K562 (cell line): ENCODE measurements around the gene SLC9A3. TPM values are rescaled to one million over a fixed set of nuclear protein-coding genes. Genes with fewer than 3 reads are reported as not detected.

ENCODE experiments used
- CBX3 ChIP-seq, 2 experiments: IDR thresholded peaks; 1 replicate in 1 of 2; 2 replicates in 1 of 2; pipeline ENCODE4 v1.6.1; 2012; ENCODE audit warnings: inconsistent platforms in 2 of 2, low read length in 2 of 2, borderline replicate concordance in 1 of 2, control low read depth in 1 of 2
- DMBX1 ChIP-seq: fragments of 250-450 bp; sonication (Bioruptor Pico); IDR thresholded peaks from 2 replicates; pipeline ENCODE4 v1.8.0; 2022; ENCODE audit warnings: inconsistent platforms, mild to moderate bottlenecking, moderate library complexity, borderline replicate concordance
- FOSL1 ChIP-seq: fragments of 200-800 bp; sonication (Bioruptor generic); conservative IDR thresholded peaks from 2 replicates; pipeline ENCODE4 v1.6.1; 2016; ENCODE audit warnings: missing genetic modification characterization, missing compliant biosample characterization
- FOXJ2 ChIP-seq: fragments of 200-800 bp; sonication (Bioruptor generic); IDR thresholded peaks from 2 replicates; pipeline ENCODE4 v1.6.1; 2016; ENCODE audit warnings: missing genetic modification characterization, missing compliant biosample characterization
- MCM3 ChIP-seq: fragments of 450-650 bp; IDR thresholded peaks from 2 replicates; pipeline ENCODE4 v1.6.1; 2016
- MEF2D ChIP-seq: conservative IDR thresholded peaks from 2 replicates; pipeline ENCODE4 v1.6.1; 2016; ENCODE audit warnings: low read depth, missing genetic modification characterization, missing compliant biosample characterization
- NFXL1 ChIP-seq: fragments of 450-650 bp; formaldehyde crosslinking; IDR thresholded peaks from 2 replicates; pipeline ENCODE4 v1.4.0; 2021; ENCODE audit warnings: mild to moderate bottlenecking
- NR2C1 ChIP-seq, 2 experiments: fragments of 450-650 bp; IDR thresholded peaks; 2 replicates each; pipeline ENCODE4 v1.6.1; 2017; ENCODE audit warnings: mild to moderate bottlenecking in 2 of 2, antibody characterized with exemption in 1 of 2, inconsistent platforms in 1 of 2, missing compliant biosample characterization in 1 of 2, missing genetic modification characterization in 1 of 2
- RNF2 ChIP-seq: sonication (generic); IDR thresholded peaks from 2 replicates; pipeline ENCODE4 v1.6.1; 2016
- TRIM28 ChIP-seq: fragments of 450-650 bp; IDR thresholded peaks from 2 replicates; pipeline ENCODE4 v1.6.1; 2017
- UBTF ChIP-seq, 2 experiments: IDR thresholded peaks; 2 replicates each; pipeline ENCODE4 v1.6.1; 2012; ENCODE audit warnings: improper control_type of control experiment in 2 of 2, low read depth in 2 of 2, low read length in 2 of 2, borderline replicate concordance in 1 of 2
- ZC3H4 ChIP-seq: sonication (generic); formaldehyde crosslinking; IDR thresholded peaks from 2 replicates; pipeline ENCODE4 v1.9.0; 2021; ENCODE audit warnings: missing genetic modification reagents, borderline replicate concordance
- ZNF253 ChIP-seq: fragments of 250-450 bp; sonication (Bioruptor Pico); conservative IDR thresholded peaks from 2 replicates; pipeline ENCODE4 v1.6.1; 2021; ENCODE audit warnings: mild to moderate bottlenecking
- ZNF324 ChIP-seq: fragments of 250-450 bp; sonication (Bioruptor Pico); IDR thresholded peaks from 2 replicates; pipeline ENCODE4 v1.4.0; 2020; ENCODE audit warnings: mild to moderate bottlenecking
- ZNF77 ChIP-seq: fragments of 250-450 bp; sonication (Bioruptor Pico); IDR thresholded peaks from 2 replicates; pipeline ENCODE4 v1.5.0; 2020
- polyA plus RNA-seq, 8 experiments: library from polyadenylated mRNA; depleted of rRNA in 4 of 8; stranded (reverse) in 5 of 8; unstranded in 3 of 8; fragments of >200 nt; fragmentation: Nextera tagmentation in 2 of 8; fragmentation: Illumina TruSeq in 1 of 8; extraction: Ambion mirVana in 2 of 8; extraction: Trizol in 1 of 8; gene quantifications; 2 replicates each; pipeline versions ENCODE4 v1.2.1 to v1.2.3, GENCODE V29; 2011 to 2014; ENCODE audit warnings: inconsistent platforms in 1 of 8, missing spikeins in 1 of 8
- total RNA-seq, 7 experiments: library from RNA; depleted of rRNA in 6 of 7; stranded (reverse); fragments of >200 nt in 6 of 7; fragmentation: Illumina TruSeq in 2 of 7; extraction: Trizol in 2 of 7; gene quantifications; 2 replicates each; pipeline versions ENCODE4 v1.2.1 to v1.2.3, GENCODE V29; 2011 to 2021; ENCODE audit warnings: low replicate concordance in 1 of 7
- TF ChIP-seq, protein P1 (sequence below), 2 experiments: fragments of 150-350 bp in 1 of 2; IDR thresholded peaks; 2 replicates each; pipeline ENCODE4 v1.6.1; 2012 to 2016; ENCODE audit warnings: low read depth in 2 of 2, low read length in 2 of 2, mild to moderate bottlenecking in 1 of 2, moderate library complexity in 1 of 2
- TF ChIP-seq, protein P2 (sequence below): fragments of 450-650 bp; formaldehyde crosslinking; IDR thresholded peaks from 2 replicates; pipeline ENCODE4 v1.4.0; 2022; ENCODE audit warnings: missing genetic modification characterization
- TF ChIP-seq, protein P3 (sequence below): fragments of 450-650 bp; IDR thresholded peaks from 2 replicates; pipeline ENCODE4 v1.7.0; 2016; ENCODE audit warnings: borderline replicate concordance

SLC9A3 gene
- total and polyA plus RNA-seq, 9 of the 15 experiments (the other 6 are each of a cell fraction or from before 2014, with no cell fraction given), result 1.5 to 5.8 (median 3.7) TPM; not detected in 2

GRCh38 chr5:472656-473550, 51.3 kb downstream of the SLC9A3 start (continued):
- no peak for TF ChIP-seq FOXJ2 (tag)
- TF ChIP-seq, protein P1, sequence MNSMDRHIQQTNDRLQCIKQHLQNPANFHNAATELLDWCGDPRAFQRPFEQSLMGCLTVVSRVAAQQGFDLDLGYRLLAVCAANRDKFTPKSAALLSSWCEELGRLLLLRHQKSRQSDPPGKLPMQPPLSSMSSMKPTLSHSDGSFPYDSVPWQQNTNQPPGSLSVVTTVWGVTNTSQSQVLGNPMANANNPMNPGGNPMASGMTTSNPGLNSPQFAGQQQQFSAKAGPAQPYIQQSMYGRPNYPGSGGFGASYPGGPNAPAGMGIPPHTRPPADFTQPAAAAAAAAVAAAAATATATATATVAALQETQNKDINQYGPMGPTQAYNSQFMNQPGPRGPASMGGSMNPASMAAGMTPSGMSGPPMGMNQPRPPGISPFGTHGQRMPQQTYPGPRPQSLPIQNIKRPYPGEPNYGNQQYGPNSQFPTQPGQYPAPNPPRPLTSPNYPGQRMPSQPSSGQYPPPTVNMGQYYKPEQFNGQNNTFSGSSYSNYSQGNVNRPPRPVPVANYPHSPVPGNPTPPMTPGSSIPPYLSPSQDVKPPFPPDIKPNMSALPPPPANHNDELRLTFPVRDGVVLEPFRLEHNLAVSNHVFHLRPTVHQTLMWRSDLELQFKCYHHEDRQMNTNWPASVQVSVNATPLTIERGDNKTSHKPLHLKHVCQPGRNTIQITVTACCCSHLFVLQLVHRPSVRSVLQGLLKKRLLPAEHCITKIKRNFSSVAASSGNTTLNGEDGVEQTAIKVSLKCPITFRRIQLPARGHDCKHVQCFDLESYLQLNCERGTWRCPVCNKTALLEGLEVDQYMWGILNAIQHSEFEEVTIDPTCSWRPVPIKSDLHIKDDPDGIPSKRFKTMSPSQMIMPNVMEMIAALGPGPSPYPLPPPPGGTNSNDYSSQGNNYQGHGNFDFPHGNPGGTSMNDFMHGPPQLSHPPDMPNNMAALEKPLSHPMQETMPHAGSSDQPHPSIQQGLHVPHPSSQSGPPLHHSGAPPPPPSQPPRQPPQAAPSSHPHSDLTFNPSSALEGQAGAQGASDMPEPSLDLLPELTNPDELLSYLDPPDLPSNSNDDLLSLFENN (IDR thresholded peaks at IDR 0.05; ENCODE audit: low read depth in 2 of 2, low read length in 2 of 2), result no peak
- 0 out of 2 replicates have a peak, but pooled peaks have one; percentile 31 for TF ChIP-seq RNF2
- no peak for TF ChIP-seq ZNF324 (CRISPR knock-in tag)
- no peak for TF ChIP-seq NFXL1 (CRISPR knock-in tag)
- TF ChIP-seq CBX3 (IDR thresholded peaks at IDR 0.05; ENCODE audit: borderline replicate concordance in 1 of 2, low read length in 2 of 2), result peak in 1 of 2 experiments; percentile 54; a peak in 1 of 3 replicates
- no peak for TF ChIP-seq FOSL1 (tag)
- TF ChIP-seq, protein P2, sequence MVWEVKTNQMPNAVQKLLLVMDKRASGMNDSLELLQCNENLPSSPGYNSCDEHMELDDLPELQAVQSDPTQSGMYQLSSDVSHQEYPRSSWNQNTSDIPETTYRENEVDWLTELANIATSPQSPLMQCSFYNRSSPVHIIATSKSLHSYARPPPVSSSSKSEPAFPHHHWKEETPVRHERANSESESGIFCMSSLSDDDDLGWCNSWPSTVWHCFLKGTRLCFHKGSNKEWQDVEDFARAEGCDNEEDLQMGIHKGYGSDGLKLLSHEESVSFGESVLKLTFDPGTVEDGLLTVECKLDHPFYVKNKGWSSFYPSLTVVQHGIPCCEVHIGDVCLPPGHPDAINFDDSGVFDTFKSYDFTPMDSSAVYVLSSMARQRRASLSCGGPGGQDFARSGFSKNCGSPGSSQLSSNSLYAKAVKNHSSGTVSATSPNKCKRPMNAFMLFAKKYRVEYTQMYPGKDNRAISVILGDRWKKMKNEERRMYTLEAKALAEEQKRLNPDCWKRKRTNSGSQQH (CRISPR knock-in tag), result no peak
- TF ChIP-seq, protein P3, sequence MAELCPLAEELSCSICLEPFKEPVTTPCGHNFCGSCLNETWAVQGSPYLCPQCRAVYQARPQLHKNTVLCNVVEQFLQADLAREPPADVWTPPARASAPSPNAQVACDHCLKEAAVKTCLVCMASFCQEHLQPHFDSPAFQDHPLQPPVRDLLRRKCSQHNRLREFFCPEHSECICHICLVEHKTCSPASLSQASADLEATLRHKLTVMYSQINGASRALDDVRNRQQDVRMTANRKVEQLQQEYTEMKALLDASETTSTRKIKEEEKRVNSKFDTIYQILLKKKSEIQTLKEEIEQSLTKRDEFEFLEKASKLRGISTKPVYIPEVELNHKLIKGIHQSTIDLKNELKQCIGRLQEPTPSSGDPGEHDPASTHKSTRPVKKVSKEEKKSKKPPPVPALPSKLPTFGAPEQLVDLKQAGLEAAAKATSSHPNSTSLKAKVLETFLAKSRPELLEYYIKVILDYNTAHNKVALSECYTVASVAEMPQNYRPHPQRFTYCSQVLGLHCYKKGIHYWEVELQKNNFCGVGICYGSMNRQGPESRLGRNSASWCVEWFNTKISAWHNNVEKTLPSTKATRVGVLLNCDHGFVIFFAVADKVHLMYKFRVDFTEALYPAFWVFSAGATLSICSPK, result no peak
- TF ChIP-seq UBTF (IDR thresholded peaks at IDR 0.05; ENCODE audit: borderline replicate concordance in 1 of 2, low read depth in 2 of 2, low read length in 2 of 2), result 0 out of 4 replicates have a peak, but pooled peaks have one; percentile 31 to 34
- no peak for TF ChIP-seq ZNF77 (CRISPR knock-in tag)
- no peak for TF ChIP-seq MEF2D
- no peak; the same call in 1 of the 2 replicates for TF ChIP-seq ZC3H4 (CRISPR knock-in tag)
- TF ChIP-seq MCM3, result no peak
- TF ChIP-seq NR2C1 (IDR thresholded peaks at IDR 0.05), result no peak
- TF ChIP-seq NR2C1 (tag; IDR thresholded peaks at IDR 0.05), result no peak
- no peak for TF ChIP-seq TRIM28
- peak; percentile 91 for TF ChIP-seq DMBX1 (CRISPR knock-in tag)
- no peak for TF ChIP-seq ZNF253 (CRISPR knock-in tag)
